ENCODE results near the gene CAMSAP1.

DNA sequence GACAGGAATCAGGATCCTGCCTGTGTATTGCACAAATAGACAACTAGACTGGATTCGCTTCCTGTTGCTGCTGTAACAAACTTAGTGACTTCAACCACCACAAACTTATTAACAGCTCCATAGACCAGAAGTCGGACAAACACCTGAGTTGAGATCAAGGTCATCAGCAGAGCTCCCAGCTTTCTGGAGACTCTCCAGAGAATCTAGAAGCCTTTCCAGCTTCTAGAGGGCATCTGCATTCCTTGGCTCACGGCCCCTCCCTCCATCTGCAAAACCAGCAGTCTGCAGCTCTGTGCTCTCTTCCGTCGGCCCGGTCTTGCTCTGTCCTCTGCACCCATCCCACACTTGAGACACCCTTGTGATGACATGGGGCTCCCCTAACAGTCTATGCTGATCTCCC lies 106.3 kb downstream of the CAMSAP1 start:
- TF ChIP-seq, protein P1, sequence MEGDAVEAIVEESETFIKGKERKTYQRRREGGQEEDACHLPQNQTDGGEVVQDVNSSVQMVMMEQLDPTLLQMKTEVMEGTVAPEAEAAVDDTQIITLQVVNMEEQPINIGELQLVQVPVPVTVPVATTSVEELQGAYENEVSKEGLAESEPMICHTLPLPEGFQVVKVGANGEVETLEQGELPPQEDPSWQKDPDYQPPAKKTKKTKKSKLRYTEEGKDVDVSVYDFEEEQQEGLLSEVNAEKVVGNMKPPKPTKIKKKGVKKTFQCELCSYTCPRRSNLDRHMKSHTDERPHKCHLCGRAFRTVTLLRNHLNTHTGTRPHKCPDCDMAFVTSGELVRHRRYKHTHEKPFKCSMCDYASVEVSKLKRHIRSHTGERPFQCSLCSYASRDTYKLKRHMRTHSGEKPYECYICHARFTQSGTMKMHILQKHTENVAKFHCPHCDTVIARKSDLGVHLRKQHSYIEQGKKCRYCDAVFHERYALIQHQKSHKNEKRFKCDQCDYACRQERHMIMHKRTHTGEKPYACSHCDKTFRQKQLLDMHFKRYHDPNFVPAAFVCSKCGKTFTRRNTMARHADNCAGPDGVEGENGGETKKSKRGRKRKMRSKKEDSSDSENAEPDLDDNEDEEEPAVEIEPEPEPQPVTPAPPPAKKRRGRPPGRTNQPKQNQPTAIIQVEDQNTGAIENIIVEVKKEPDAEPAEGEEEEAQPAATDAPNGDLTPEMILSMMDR (IDR thresholded peaks at IDR 0.05), result no peak
- TF ChIP-seq POLR2A (IDR thresholded peaks at IDR 0.05), result no peak
